GM12873 (cell line): ENCODE results near the gene TAF1B.

ENCODE experiments used
- TF ChIP-seq, protein P1 (sequence below): IDR thresholded peaks from 2 replicates; pipeline ENCODE4 v1.5.1; 2012; ENCODE audit warnings: low read depth, mild to moderate bottlenecking, moderate library complexity, low read length, control low read depth; ENCODE audit not compliant: insufficient read depth; ENCODE audit errors: missing control alignments

TAF1B gene

DNA sequence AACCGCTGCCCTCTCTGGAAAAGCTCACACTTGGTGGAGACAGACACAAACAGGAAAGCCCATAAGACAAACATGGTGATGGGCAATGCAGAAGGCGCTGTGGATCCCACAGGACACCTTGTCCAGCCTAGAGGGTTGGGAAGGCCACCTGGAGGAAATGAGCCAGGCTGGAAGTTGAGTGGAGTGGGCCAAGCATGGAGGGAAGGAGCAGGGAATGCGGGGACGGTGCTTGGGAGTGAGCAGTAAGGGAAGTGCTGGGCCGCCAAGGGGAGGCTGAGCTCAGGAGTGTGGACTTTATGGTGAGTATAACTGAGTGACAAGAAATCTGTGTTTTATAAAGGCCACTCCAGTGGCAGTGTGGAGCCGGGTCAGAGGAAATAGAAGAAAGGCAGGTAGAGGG, 105.4 kb downstream of the TAF1B start:
- TF ChIP-seq, protein P1, sequence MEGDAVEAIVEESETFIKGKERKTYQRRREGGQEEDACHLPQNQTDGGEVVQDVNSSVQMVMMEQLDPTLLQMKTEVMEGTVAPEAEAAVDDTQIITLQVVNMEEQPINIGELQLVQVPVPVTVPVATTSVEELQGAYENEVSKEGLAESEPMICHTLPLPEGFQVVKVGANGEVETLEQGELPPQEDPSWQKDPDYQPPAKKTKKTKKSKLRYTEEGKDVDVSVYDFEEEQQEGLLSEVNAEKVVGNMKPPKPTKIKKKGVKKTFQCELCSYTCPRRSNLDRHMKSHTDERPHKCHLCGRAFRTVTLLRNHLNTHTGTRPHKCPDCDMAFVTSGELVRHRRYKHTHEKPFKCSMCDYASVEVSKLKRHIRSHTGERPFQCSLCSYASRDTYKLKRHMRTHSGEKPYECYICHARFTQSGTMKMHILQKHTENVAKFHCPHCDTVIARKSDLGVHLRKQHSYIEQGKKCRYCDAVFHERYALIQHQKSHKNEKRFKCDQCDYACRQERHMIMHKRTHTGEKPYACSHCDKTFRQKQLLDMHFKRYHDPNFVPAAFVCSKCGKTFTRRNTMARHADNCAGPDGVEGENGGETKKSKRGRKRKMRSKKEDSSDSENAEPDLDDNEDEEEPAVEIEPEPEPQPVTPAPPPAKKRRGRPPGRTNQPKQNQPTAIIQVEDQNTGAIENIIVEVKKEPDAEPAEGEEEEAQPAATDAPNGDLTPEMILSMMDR: no peak

DNA sequence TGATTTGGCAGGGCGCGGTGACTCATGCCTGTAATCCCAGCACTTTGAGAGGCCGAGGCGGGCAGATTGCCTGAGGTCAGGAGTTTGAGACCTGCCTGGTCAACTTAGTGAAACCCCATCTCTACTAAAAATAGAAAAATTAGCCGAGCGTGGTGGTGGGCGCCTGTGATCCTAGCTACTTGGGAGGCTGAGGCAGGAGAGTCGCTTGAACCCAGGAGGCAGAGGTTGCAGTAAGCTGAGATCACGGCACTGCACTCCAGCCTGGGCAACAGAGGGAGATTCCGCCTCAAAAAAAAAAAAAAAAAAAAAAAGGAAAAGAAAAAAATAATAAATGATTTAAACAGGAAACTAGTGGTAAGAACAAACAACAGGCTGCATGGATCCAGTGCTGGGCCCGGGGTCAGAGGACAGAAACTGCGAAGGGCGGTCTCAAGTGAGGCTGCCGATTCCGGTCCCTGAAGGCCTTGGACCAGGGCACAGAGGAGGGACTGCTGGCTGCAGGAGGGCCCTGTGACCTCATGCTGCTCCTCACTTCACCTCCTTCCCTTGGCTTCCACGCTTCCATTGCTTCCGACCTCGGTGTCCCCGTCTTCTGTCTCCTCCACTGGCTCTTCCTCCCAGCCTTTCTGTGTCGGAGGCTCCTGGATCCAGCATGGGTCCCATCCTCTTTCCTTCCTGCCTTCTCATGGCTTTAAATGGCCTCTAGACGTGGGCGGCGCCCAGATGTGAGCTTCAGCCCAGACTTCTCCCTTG, 106.1 kb downstream of the TAF1B start:
- TF ChIP-seq, protein P1: no peak

DNA sequence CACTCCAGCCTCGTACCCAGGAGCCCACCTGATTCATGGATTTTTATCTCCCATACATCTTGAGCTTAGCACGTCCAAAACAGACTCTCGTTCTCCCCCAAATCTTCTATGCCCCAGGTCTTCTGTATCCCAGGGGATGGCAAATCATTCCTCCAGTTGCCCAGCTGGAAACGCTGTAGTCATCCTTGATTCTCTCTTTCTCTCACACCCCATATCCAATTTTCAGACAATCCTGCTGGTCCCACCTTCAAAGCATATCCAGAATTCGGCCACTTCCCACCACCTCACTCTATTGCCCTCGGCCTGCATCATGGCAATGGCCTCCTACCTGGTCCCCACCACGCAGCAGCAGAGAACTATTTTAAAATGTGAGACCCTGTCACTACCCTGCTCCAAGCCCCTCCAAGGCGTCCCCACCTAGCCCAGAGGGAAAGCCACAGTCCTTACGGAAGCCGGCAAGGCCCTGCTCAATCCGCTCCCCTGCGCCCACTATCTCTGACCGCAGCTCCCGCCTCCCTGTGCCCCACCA, 106.8 kb downstream of the TAF1B start:
- TF ChIP-seq, protein P1: no peak

DNA sequence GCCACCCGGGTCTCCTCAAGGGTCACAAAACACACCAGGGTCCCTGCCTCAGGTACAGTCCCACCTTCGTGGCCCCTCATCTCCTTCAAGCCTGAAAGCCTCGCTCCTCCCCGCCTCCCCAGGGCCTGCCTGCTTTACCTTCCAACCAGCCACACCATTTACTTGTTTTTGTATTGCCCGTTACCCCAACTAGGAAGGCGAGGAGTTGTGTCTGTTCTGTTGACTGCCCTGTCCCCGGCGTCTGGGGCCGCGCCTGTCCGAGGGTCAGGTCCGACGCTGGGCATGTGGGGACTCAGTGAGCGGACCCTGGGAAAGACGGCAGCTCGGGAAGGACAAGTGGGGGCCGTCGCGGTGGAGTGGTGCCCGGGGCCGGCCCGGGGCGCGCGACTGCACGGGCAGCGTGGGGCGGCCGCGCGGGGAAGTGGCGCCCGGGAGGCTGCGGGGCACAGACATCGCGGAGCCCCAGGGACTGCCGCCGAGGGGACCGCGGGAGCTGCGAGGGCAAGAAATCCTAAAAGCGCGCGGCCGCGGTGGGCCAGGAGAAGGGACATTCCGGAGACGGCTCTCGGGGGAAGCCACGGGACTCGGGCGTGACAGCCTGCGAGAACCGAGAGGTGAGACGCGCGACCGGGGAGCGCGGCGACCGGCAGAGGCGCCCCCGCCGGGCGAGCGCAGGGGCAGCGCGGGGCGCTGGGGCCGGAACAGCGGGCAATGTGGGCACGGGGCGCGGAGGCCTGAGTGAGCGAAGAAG, 107.4 kb downstream of the TAF1B start:
- TF ChIP-seq, protein P1: peak; percentile 19

DNA sequence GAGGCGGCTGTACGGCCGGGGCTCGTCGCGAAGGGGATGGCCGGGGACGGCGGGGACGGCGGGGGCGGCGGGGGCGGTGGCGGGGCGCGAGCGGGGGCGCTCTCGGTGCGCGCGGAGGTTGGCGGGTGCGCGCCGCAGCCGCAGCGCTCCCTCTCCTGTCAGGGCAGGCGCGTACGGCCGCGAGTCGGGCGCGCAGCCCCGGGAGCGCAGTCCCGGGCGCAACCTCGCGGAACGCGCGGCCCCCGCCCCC, 107.9 kb downstream of the TAF1B start:
- TF ChIP-seq, protein P1: no peak

DNA sequence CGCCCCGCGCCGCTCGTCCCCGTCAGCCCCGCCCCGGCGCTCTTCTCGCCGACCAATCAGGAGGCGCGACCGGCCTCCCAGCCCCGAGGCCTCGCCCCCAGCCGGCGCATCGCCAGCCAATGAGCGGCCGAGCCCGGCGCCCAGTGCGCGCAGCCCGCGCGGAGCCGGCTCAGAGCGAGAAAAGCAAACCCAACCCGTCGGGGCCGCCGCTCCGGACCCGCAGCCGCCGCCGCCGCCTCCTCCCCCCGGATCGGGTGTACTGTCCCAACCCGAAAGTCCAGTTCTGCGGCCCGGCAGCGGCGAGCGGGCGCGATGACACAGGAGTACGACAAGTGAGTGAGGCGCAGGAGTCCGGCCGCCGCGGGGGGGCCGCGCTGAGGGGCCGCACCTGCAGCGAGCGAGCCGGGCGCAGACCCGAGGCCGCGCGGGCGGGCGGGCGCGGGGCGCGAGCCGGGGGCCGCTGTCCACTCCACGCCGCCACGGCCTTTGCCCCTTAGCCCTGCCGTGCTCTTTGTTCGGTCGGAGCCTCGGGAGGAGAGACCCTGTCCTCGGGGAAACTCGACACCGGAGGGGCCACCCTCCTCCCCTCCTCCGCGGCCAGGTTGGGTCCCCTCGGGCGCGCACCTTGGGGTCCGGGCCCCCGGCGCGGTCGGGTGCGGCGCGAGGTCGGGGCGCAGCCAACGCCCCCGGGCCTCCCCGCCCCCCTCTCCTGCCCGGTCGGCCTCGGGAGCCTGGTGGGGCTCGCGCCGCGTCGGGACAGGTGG, 108.4 kb downstream of the TAF1B start, which contains the start of gene GRHL1:
Gene GRHL1, plus strand, starts transcription at position 172 of the 764 bp plus-strand sequence. Its CDS starts 141 bp downstream, at position 313.
- TF ChIP-seq, protein P1: no peak

DNA sequence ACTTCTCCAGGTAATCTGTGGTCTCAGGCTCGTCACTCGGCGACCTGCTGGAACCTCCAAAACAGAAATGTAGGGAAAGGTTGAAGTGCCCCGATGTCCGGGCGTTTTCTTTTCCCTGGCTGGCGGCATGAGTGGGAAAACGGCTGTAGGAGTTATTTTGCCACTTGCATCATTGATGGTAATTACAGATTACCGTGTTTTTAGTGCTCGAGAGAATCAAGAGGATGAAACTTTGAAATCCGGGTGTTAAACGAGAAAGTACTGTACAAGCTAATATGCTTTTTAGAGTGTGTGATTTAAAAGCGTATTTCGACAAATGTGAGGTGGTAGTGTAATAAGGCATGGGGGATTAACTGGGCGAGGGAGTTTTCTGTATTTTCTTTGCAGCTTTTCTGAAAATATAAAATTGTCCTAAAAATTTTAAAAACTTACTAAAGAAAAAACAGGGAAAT, 109.0 kb downstream of the TAF1B start:
- TF ChIP-seq, protein P1: no peak
